Measurements from ENCODE around the gene VGLL4.

- TF ChIP-seq, protein P1, sequence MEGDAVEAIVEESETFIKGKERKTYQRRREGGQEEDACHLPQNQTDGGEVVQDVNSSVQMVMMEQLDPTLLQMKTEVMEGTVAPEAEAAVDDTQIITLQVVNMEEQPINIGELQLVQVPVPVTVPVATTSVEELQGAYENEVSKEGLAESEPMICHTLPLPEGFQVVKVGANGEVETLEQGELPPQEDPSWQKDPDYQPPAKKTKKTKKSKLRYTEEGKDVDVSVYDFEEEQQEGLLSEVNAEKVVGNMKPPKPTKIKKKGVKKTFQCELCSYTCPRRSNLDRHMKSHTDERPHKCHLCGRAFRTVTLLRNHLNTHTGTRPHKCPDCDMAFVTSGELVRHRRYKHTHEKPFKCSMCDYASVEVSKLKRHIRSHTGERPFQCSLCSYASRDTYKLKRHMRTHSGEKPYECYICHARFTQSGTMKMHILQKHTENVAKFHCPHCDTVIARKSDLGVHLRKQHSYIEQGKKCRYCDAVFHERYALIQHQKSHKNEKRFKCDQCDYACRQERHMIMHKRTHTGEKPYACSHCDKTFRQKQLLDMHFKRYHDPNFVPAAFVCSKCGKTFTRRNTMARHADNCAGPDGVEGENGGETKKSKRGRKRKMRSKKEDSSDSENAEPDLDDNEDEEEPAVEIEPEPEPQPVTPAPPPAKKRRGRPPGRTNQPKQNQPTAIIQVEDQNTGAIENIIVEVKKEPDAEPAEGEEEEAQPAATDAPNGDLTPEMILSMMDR (IDR thresholded peaks at IDR 0.05): no peak
- no peak for TF ChIP-seq POLR2A (IDR thresholded peaks at IDR 0.05)
- TF ChIP-seq POLR2AphosphoS5 (IDR thresholded peaks at IDR 0.05): no peak
- no peak for TF ChIP-seq EP300 (IDR thresholded peaks at IDR 0.05)
Observed at GRCh38 chr3:11556851-11557644, 86.7 kb downstream of the VGLL4 start.
